ENCODE results near the gene UBAP1L. TPM values are rescaled to one million over a fixed set of nuclear protein-coding genes. Genes with fewer than 3 reads are reported as not detected.

The UBAP1L gene
- total and polyA plus RNA-seq, 10 donors: 2.5 to 11.2 (median 7.0) TPM

GRCh38 chr15:65068403-65068788 is 46.6 kb downstream of the UBAP1L start:
- DNase-seq: no peak
- Histone ChIP-seq H3K27me3 (replicated peaks in 1 of 7) (peaks cover 0 to 56% (median 23%) of the 10 kb centered on the region in 7 donors), H3K27ac (peak overlapping the region in 5 of 8 donors; percentile 69 to 82 (median 76)), H3K4me1 (peaks cover 0 to 33% (median 4%) of the 10 kb centered on the region in 6 donors), H3K36me3 (no peaks in the 10 kb centered on the region), H3K9me3 (no peaks in the 10 kb centered on the region), H3K4me3 (peak overlapping the region in 5 of 8 donors; percentile 34 to 64 (median 40))
- intact Hi-C loops (cut with DNase I; ENCODE audit: low total_unique reads): no loop called here
- 82 to 94% (median 92%) methylated on average over 3 of the region's 3 CpGs for WGBS, 5 donors
- TF ChIP-seq POLR2A (IDR thresholded peaks at IDR 0.05) (no peak), POLR2AphosphoS5 (IDR thresholded peaks at IDR 0.05) (no peak), CTCF (IDR thresholded peaks at IDR 0.05 in 8 of 11, conservative IDR thresholded peaks at IDR 0.05 in 3 of 11) (no peak)

- H3K36me3 ChIP-seq: no peaks in the 10 kb centered on the region
- H3K4me1 ChIP-seq: peaks cover 0 to 38% (median 4%) of the 10 kb centered on the region in 6 donors
- intact Hi-C loops (cut with DNase I; ENCODE audit: low total_unique reads): no loop called here
- 6 to 10% (median 7%) methylated on average over 12 to 66 of the region's 66 CpGs for WGBS, 5 donors
- peak within 1 kb of the TSS in 7 of 8 donors; percentile 26 to 64 (median 37) for H3K4me3 ChIP-seq
- DNase-seq: no peak
- peaks cover 0 to 56% (median 23%) of the 10 kb centered on the region in 7 donors for H3K27me3 ChIP-seq (replicated peaks in 1 of 7)
- TF ChIP-seq POLR2AphosphoS5 (IDR thresholded peaks at IDR 0.05) (peak in 1 of 3 donors; percentile 29), POLR2A (IDR thresholded peaks at IDR 0.05) (no peak)
- H3K9me3 ChIP-seq: no peaks in the 10 kb centered on the region
- peak within 1 kb of the TSS; percentile 35 to 82 (median 74) for H3K27ac ChIP-seq
Observed at GRCh38 chr15:65067645-65068402, 47.2 kb downstream of the UBAP1L start, which contains the start of gene RASL12. TSS of gene RASL12 (minus strand) at chr15:65067991. CDS start at chr15:65067835, 156 bp downstream.

GRCh38 chr15:65067317-65067644 is 47.7 kb downstream of the UBAP1L start:
- Histone ChIP-seq H3K27me3 (replicated peaks in 1 of 7) (peaks cover 0 to 56% (median 23%) of the 10 kb centered on the region in 7 donors), H3K4me1 (peaks cover 0 to 43% (median 4%) of the 10 kb centered on the region in 6 donors), H3K27ac (peak overlapping the region in 7 of 8 donors; percentile 39 to 82 (median 75)), H3K36me3 (no peaks in the 10 kb centered on the region), H3K9me3 (no peaks in the 10 kb centered on the region), H3K4me3 (peak overlapping the region in 7 of 8 donors; percentile 26 to 64 (median 37))
- TF ChIP-seq POLR2A (IDR thresholded peaks at IDR 0.05): no peak
- no peak for TF ChIP-seq CTCF (IDR thresholded peaks at IDR 0.05 in 8 of 11, conservative IDR thresholded peaks at IDR 0.05 in 3 of 11)
- TF ChIP-seq POLR2AphosphoS5 (IDR thresholded peaks at IDR 0.05): no peak
- WGBS, 5 donors: 26 to 39% (median 35%) methylated on average over 8 of the region's 8 CpGs
- intact Hi-C loops (cut with DNase I; ENCODE audit: low total_unique reads): no loop called here
- no peak for DNase-seq

- no peak for DNase-seq
- peak overlapping the region in 6 of 8 donors; percentile 26 to 64 (median 38) for H3K4me3 ChIP-seq
- H3K27ac ChIP-seq: peak overlapping the region in 7 of 8 donors; percentile 39 to 82 (median 75)
- peaks cover 0 to 39% (median 4%) of the 10 kb centered on the region in 6 donors for H3K4me1 ChIP-seq
- intact Hi-C loops (cut with DNase I; ENCODE audit: low total_unique reads): no loop called here
- no peaks in the 10 kb centered on the region for H3K36me3 ChIP-seq
- H3K27me3 ChIP-seq (replicated peaks in 1 of 7): peaks cover 0 to 56% (median 23%) of the 10 kb centered on the region in 7 donors
- 40 to 54% (median 50%) methylated on average over 9 of the region's 9 CpGs for WGBS, 5 donors
- TF ChIP-seq POLR2AphosphoS5 (IDR thresholded peaks at IDR 0.05) (no peak), POLR2A (IDR thresholded peaks at IDR 0.05) (no peak), CTCF (IDR thresholded peaks at IDR 0.05 in 8 of 11, conservative IDR thresholded peaks at IDR 0.05 in 3 of 11) (no peak)
- no peaks in the 10 kb centered on the region for H3K9me3 ChIP-seq
Observed at GRCh38 chr15:65066635-65067316, 48.2 kb downstream of the UBAP1L start.
